GM19328 (cell line): ENCODE results near the gene LAMB4.

Source experiments
- ATAC-seq: cut with Tn5 transposase; IDR thresholded peaks from one replicate; pipeline ENCODE4 v1.9.1; 2021; ENCODE audit warnings: mild to moderate bottlenecking, moderate library complexity; ENCODE audit not compliant: unreplicated experiment

Gene LAMB4

GRCh38 chr7:107999779-108000560, 130.2 kb downstream of the LAMB4 start:
- no peak for ATAC-seq

- ATAC-seq: no peak
Observed at GRCh38 chr7:107998660-107999480, 131.3 kb downstream of the LAMB4 start.

DNA sequence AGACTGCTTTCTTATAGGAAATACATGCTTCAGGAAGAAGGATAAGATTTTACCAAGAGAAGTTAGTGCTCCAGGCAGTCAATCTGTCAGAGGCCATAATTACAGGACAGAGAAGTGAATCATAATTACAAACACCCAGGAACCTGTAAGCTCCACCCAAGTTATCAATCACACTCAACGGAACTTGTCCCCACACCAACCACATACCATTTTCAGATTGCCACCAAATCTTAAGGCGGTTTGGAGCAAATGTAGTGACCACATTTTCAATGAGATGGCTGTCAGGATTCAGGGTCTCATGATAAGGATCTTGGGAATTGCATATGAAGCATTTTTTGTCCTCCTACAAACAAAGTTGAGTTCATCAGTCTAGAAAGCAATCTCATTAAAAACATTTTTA, 132.0 kb downstream of the LAMB4 start:
- no peak for ATAC-seq

DNA sequence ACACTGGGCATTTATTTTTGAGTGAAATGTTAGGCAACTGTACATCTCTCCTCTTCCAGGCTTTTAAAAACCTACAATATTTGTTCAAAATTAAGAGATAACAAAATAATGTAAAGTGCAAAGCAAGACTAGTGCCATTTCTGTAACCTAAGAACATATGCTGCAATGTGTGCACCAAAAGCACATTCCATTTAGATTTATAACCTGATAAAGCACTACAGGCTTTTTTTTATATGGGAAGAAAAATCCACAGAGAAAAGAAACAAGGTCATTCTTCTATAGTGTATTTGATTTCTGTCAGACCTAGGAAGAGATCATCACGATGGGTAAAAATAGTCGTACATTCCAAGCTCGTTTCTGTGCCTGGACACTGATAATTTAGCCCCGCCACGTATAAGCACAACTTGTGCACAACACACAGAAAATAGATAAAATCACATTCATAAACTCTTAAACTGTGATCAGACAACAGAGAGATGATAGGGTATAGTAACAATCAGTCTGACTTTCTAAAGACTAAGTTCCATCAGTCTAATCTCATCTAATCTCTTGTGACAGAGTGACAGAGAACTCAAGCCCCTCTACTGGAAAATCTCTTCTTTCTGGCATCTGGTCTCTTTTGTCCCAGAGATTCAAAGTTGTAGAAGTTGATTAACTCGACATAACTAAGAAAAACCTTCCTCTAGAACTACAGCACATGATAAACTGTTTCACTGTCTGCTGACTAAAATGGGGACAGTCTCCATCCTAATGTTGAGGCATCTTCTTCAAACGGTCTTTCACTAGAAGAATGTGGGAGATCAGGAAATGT, 133.9 kb downstream of the LAMB4 start:
- ATAC-seq: no peak

- ATAC-seq: no peak
Observed at GRCh38 chr7:107995184-107996071, 134.7 kb downstream of the LAMB4 start.

GRCh38 chr7:107994421-107995030, 135.6 kb downstream of the LAMB4 start:
- no peak for ATAC-seq

DNA sequence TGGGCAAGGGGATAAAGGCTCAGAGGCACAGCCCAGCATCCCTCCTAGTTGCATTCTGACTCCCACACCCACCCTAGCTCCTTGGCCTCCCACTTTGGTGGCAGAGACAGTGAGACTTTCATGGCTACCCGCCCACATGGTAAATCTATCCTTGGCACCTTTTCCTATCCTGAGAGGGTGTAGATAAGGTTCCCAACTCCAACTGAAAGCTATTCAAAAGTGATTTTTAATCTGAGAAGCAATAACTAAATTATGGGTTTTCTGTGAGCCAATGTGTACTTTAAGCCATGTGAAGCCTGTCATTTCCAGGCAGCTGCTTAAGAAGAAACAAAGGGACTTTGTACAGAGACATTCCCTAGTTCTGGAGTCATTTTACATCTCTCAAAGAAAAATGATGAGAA, 136.3 kb downstream of the LAMB4 start:
- ATAC-seq: no peak

DNA sequence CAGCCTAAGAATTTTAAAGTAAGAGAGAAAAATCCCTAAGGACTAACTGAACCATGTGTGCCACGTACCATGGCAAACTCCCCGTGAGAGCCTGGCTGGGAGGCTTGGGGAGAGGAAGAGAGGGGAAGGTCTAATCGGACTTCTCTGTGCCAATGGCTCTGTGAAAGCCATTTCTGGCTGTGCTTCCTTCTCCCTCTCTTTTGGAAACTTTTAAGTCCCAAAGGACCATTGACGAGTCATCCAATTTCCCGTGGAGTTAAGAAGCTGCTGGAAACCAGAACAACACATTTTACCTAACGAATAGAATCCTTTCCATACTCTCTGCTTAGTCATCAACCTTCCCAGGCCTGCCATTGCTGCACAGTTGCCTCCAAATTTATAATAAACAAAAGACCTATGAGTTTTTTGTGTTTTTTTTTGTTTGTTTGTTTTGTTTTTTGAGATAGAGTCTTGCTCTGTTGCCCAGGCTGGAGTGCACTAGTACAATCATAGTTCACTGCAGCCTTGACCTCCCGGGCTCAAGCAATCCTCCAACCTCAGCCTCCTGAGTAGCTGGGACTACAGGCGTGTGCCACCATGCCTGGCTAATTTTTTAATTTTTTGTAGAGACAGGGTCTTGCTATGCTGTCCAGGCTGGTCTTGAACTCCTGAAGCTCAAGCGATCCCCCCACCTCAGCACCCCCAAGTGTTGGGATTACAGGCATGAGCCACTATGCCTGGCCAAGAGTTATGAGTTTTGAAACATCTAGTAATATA, 140.4 kb downstream of the LAMB4 start:
- no peak for ATAC-seq

GRCh38 chr7:107982918-107983389, 147.2 kb downstream of the LAMB4 start:
- ATAC-seq: no peak

- no peak for ATAC-seq
Observed at GRCh38 chr7:107982042-107982840, 147.9 kb downstream of the LAMB4 start.

DNA sequence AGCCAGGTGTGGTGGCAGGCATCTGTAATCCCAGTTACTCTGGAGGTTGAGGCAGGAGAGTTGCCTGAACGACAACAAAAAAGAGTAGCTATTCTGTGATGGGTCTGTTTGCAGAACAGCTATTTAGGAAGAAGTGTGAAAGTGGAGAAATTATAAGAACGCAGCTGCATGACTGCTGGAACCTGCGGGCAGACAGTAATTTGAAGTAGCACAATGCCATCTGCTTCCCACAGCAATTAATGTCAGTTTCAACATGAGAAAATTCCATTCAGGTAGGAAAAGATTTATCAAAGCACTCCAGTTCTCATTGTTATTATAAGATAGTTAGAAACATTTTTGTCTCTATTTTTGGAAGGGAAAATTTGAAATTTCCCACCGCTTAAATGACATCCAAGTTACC, 148.7 kb downstream of the LAMB4 start:
- no peak for ATAC-seq

GRCh38 chr7:107980671-107981190, 149.4 kb downstream of the LAMB4 start:
- ATAC-seq: no peak

DNA sequence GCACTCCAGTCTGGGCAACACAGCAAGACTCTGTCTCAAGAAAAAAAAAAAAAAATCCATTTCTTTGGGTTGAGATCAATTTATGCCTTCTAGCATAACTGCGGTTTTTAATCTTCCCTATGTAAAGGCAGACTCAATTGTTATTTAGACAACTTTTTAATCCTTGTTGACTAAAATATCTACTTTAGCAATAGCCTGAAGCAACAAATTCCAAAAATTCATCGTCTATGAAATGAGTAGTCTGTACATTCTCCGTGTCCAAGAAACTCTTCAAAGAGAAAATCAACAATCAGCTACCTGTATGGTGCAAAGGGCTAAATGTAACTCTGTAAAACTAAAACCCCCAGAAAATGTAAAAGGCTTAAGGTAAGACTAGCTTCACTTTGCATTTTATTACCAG, 150.0 kb downstream of the LAMB4 start:
- no peak for ATAC-seq

DNA sequence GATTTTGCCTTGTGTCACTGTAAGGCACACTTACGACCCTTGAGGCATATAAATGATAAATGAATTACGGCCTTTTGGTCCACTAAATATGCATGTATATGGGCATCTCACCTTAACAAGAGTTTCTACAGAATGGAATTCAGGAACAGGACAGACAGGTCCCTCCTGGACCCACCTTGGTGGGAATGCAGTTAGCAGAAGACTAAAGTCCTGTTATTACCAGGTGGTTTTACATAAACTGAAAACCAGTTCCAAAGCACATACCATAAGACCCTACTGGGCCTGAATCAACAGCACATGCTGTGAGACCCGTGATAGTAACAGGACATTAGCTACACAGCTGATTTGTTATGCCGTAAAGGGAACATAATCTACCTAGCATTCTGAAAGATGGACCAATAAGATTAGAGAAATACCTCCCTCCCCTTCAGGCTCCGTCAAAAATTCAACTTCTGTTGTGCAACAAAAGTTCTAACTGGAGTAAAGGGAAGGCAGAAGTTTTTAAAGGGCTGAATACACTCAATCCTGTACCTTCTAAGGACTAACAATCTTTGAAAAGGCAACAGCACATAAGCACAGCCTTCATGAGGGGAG, 151.2 kb downstream of the LAMB4 start:
- ATAC-seq: no peak

DNA sequence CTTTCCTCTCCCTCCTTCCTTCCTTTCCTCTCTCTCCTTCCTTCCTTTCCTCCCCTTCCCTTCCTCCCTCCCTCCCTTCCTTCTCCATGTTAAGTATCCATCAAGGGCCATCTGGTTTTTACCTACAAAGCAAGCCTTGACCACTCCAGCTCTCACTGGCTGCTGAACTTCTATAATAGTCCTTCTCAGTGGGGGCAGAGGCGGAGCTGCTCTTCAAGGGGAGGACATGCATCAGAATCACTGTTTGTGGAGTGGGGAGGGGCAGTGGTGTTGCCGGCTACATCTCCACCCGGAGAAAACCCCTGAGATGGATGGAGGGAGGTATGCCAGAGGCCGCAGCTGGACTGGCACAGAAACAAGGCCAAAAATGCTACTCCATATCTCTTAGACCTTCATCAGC, 153.1 kb downstream of the LAMB4 start:
- no peak for ATAC-seq

- ATAC-seq: no peak
Observed at GRCh38 chr7:107976620-107977019, 153.5 kb downstream of the LAMB4 start.

DNA sequence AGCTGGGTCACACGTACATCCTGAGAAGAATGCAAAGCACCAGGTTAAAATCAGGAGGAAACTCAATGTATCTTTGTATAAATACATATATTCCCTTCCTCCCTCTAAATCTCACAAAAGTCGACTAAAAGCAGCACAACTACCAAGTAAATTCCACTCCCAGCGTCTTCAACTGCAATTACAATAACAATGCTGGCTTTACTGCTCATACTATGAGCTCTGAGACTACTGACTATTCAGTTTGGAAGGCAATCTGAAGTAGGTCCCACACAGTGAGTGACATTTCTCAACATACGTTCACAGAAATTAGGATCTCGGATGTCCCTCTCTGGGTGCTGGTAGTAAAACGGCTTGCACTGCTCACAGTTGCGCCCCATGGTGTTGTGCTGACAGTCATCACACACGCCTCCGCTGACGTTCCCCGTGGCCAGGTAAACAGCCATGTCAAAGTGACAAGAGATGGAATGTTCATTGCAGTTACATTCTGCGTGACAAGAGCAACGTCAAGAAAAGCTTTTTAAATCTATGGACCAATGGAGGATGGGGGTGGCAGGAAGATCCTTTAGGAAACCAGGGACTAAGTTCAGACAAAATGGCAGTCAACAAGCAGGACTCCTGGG, 154.7 kb downstream of the LAMB4 start:
- no peak for ATAC-seq
